22Rv1 (cell line): ENCODE data around the gene MYPOP.
A peak's percentile ranks its signal among the peaks of the same experiment; 100 is the strongest.

Experiments used
- H3K27ac ChIP-seq: fragments of 450-650 bp; 2 replicates; pipeline ENCODE4 v1.5.1; 2017
- ZFX ChIP-seq: fragments of 450-650 bp; IDR thresholded peaks from 2 replicates; pipeline ENCODE4 v1.6.1; 2017; ENCODE audit warnings: antibody characterized with exemption, borderline replicate concordance
- TF ChIP-seq, protein P1 (sequence below): fragments of 450-650 bp; IDR thresholded peaks from 2 replicates; pipeline ENCODE4 v1.5.1; 2017; ENCODE audit warnings: mild to moderate bottlenecking

MYPOP gene

DNA sequence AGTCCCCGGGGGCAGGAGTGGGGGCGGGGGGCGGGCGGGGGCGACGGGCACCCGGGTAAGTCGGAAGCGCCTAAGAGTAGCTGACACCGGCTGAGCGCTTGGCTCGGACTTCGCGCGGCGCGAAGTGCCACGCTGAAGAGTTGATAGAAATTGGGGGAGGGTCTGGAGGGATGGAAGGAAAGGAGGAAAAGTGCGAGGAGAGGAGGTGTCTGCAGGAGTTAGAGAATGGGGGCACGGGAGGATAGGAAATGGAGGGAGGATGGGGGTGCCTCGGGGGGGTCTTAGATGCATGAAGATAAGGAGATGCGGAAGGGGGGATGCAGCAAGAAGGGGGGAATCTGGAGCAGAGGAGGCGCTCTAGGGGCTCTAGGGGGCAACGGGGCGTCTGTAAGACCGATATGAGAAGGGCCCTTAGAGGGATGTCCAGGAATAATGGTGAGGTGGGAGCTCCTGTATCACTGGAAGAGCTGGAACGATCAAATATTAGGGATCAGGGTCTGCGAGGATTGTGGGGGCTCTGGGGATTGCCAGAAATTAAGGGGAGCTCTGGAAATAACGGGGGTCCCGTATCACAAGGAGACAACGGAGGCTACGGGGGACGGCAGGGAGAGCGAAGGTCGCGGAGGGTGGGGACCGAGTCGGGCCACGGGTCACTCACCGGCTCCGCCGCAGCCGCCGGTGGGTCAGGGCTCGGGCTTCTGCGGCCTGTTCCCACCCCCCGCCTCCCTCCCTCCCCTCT, at the start of gene MYPOP:
Gene MYPOP (minus strand): TSS at position 702 of the 739 bp plus-strand sequence. CDS start 840 bp downstream, outside the sequence.
- no peak for TF ChIP-seq ZFX
- TF ChIP-seq, protein P1, sequence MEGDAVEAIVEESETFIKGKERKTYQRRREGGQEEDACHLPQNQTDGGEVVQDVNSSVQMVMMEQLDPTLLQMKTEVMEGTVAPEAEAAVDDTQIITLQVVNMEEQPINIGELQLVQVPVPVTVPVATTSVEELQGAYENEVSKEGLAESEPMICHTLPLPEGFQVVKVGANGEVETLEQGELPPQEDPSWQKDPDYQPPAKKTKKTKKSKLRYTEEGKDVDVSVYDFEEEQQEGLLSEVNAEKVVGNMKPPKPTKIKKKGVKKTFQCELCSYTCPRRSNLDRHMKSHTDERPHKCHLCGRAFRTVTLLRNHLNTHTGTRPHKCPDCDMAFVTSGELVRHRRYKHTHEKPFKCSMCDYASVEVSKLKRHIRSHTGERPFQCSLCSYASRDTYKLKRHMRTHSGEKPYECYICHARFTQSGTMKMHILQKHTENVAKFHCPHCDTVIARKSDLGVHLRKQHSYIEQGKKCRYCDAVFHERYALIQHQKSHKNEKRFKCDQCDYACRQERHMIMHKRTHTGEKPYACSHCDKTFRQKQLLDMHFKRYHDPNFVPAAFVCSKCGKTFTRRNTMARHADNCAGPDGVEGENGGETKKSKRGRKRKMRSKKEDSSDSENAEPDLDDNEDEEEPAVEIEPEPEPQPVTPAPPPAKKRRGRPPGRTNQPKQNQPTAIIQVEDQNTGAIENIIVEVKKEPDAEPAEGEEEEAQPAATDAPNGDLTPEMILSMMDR: no peak

DNA sequence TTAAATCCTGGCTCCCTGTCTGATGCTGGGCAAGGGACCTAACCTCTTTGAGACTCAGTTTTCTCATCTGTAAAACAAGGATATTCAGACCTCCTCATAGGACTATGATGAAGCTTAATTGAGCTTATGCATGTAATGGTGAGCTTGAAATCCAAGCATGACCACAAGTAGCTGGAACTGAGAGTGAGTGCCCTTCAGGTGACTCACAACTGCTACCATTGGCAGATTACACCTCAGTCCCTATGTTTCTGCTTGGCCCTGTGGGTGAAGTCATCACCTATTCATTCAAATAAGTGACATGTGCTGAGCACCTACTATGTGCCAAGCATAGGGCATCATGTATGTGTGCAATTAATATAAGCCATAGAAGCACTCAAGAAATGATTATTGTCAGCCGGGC, 45.5 kb upstream of the MYPOP start:
- no peak for TF ChIP-seq ZFX
- TF ChIP-seq, protein P1: no peak
- H3K27ac ChIP-seq: no peak overlapping the region

More for the DNA sequence above, at the start of gene MYPOP:
- H3K27ac ChIP-seq: peak within 1 kb of the TSS; percentile 84

GRCh38 chr19:45940515-45940805, 38.0 kb upstream of the MYPOP start:
- H3K27ac ChIP-seq: no peak overlapping the region
- TF ChIP-seq, protein P1: no peak
- TF ChIP-seq ZFX: no peak

DNA sequence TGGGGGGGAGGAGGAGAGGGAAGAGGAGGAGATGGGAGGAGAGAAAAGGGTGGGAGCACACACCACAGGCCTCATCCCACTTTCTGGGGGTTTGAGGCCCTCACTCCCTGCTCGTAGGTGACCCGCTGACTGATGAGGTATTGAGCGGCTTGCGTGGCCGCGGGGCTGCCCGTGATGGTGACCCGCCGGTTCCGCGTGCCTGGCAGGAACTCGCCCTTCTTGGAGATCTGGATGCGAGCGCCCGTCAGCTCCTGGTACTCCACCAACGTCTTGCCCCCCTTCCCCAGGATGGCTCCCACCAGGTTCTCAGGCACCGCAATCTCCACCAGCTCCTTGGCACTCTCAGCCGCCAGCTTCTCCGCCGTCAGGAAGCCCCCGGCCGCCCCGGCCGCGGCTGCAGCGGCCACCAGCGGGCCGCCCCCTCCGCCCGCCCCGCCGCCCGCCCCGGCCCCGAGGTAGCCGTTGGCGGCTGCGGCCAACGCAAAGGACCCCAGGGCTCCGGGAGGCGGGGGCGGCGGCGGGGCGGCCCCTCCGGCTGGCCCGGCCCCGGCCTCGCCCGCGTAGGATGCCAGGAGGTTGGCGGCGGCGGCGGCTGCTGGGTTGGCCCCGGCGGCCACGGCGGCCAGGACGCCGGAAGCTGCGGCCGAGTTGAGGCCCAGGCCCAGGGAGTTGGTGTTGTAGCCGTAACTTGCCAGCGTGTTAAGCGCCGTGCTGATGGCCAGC, 37.5 kb upstream of the MYPOP start:
- TF ChIP-seq ZFX: no peak
- TF ChIP-seq, protein P1: no peak
- no peak overlapping the region for H3K27ac ChIP-seq

GRCh38 chr19:45938733-45939319, 36.4 kb upstream of the MYPOP start:
- no peak for TF ChIP-seq ZFX
- TF ChIP-seq, protein P1: no peak
- H3K27ac ChIP-seq: no peak overlapping the region

GRCh38 chr19:45935267-45935666, 32.9 kb upstream of the MYPOP start:
- H3K27ac ChIP-seq: no peak overlapping the region
- no peak for TF ChIP-seq ZFX
- TF ChIP-seq, protein P1: no peak
